Endothelial cell of umbilical vein (primary cell): ENCODE data around the gene MAP2K7. TPM values are rescaled to one million over a fixed set of nuclear protein-coding genes. Genes with fewer than 3 reads are reported as not detected.

ENCODE experiments used
- BruUV-seq: library from RNA; stranded (reverse); fragments of 400-500 nt; replicated peaks from 2 replicates; lab custom pipeline; 2021; lab: Mats Ljungman, UMichigan
- CTCF ChIA-PET: fragments of 300-600, 350-600 bp; sonication (Branson Sonifier 250); formaldehyde crosslinking; loops from one replicate; lab custom pipeline; 2021; ENCODE audit warnings: antibody characterized with exemption, inconsistent platforms; lab: Charles Lee
- POLR2A ChIA-PET: fragments of 300-600, 350-600 bp; sonication (Branson Sonifier 250); formaldehyde crosslinking; loops from one replicate; lab custom pipeline; 2021; ENCODE audit warnings: antibody characterized with exemption, inconsistent platforms; lab: Charles Lee
- DNase-seq: peaks from one replicate; pipeline ENCODE4 v3.0.0-alpha.2; 2011; ENCODE audit warnings: low read depth, low spot score
- FAIRE-seq: peaks from 2 replicates; lab custom pipeline; 2011; peaks lifted over from hg19 to GRCh38; lab: Jason Lieb, UNC
- H2AFZ ChIP-seq: 2 replicates; pipeline ENCODE4 v1.6.0; 2012; ENCODE audit warnings: low read depth, low read length, control low read depth, inconsistent platforms
- H3K27ac ChIP-seq: 2 replicates; pipeline ENCODE4 v1.5.1; 2011; ENCODE audit warnings: low read depth, mild to moderate bottlenecking, control low read depth, low read length, moderate library complexity; ENCODE audit not compliant: insufficient read depth
- H3K27me3 ChIP-seq, 2 experiments: 2 replicates each; pipeline versions ENCODE4 v1.6.0 to v1.6.1; 2011; ENCODE audit warnings: low read length in 2 of 2, mixed read lengths in 1 of 2; ENCODE audit not compliant: control insufficient read depth in 2 of 2, insufficient read depth in 2 of 2
- H3K36me3 ChIP-seq, 2 experiments: 2 replicates in 1 of 2; 3 replicates in 1 of 2; pipeline ENCODE4 v1.5.1; 2011; ENCODE audit warnings: low read length in 2 of 2, mild to moderate bottlenecking in 1 of 2, moderate library complexity in 1 of 2; ENCODE audit not compliant: control insufficient read depth in 2 of 2, insufficient read depth in 2 of 2; ENCODE audit errors: extremely low read depth in 1 of 2
- H3K4me1 ChIP-seq: 3 replicates; pipeline ENCODE4 v1.5.1; 2011; ENCODE audit warnings: mild to moderate bottlenecking, low read length; ENCODE audit not compliant: control insufficient read depth, insufficient read depth; ENCODE audit errors: extremely low read depth
- H3K4me2 ChIP-seq: 2 replicates; pipeline ENCODE4 v1.6.1; 2011; ENCODE audit warnings: low read length, control low read depth, mixed read lengths; ENCODE audit not compliant: insufficient read depth
- H3K4me3 ChIP-seq, 3 experiments: fragments of 200-600 bp in 1 of 3; sonication (generic), shearing (Covaris generic) in 1 of 3; replicated peaks in 1 of 3; 2 replicates each; pipeline ENCODE4 v1.5.1; 2011 to 2016; ENCODE audit warnings: control low read depth in 3 of 3, low read length in 3 of 3, mild to moderate bottlenecking in 2 of 3, inconsistent platforms in 1 of 3, low read depth in 1 of 3, moderate library complexity in 1 of 3; ENCODE audit not compliant: insufficient read depth in 1 of 3
- H3K79me2 ChIP-seq: 2 replicates; pipeline ENCODE4 v1.6.0; 2012; ENCODE audit warnings: low read length, inconsistent platforms; ENCODE audit not compliant: control insufficient read depth, insufficient read depth
- H3K9ac ChIP-seq: replicated peaks from 2 replicates; pipeline ENCODE3; 2011; ENCODE audit warnings: low read length, control low read depth; ENCODE audit not compliant: insufficient read depth; ENCODE audit errors: extremely low read depth
- H3K9me1 ChIP-seq: replicated peaks from 3 replicates; pipeline ENCODE4 v1.6.0; 2011; ENCODE audit warnings: mild to moderate bottlenecking, low read length; ENCODE audit not compliant: control insufficient read depth, insufficient read depth; ENCODE audit errors: extremely low read depth
- H3K9me3 ChIP-seq: replicated peaks from 2 replicates; pipeline ENCODE4 v1.5.1; 2012; ENCODE audit warnings: low read length, inconsistent platforms; ENCODE audit not compliant: control insufficient read depth, insufficient read depth
- H4K20me1 ChIP-seq: replicated peaks from 2 replicates; pipeline ENCODE3; 2011; ENCODE audit warnings: mild to moderate bottlenecking, low read length; ENCODE audit not compliant: control insufficient read depth, insufficient read depth; ENCODE audit errors: extremely low read depth
- EZH2 ChIP-seq: IDR thresholded peaks from 2 replicates; pipeline ENCODE4 v1.6.1; 2012; ENCODE audit warnings: borderline replicate concordance, low read depth, mild to moderate bottlenecking, moderate library complexity, low read length, inconsistent platforms; ENCODE audit not compliant: severe bottlenecking
- FOS ChIP-seq: IDR thresholded peaks from 2 replicates; pipeline ENCODE4 v1.6.1; 2011; ENCODE audit warnings: mild to moderate bottlenecking, low read length, moderate library complexity, borderline replicate concordance; ENCODE audit not compliant: insufficient read depth
- GATA2 ChIP-seq: IDR thresholded peaks from 2 replicates; pipeline ENCODE4 v1.7.0; 2011; ENCODE audit warnings: low read depth, mild to moderate bottlenecking, moderate library complexity, mixed read lengths, low read length; ENCODE audit not compliant: insufficient read length, insufficient read depth
- JUN ChIP-seq: IDR thresholded peaks from 2 replicates; pipeline ENCODE4 v1.6.1; 2011; ENCODE audit warnings: borderline replicate concordance, low read depth; ENCODE audit not compliant: insufficient read length, insufficient read depth
- MAX ChIP-seq: IDR thresholded peaks from 2 replicates; pipeline ENCODE4 v1.6.1; 2011; ENCODE audit not compliant: insufficient read depth, insufficient read length
- MYC ChIP-seq: IDR thresholded peaks from one replicate; pipeline ENCODE4 v1.6.1; 2011; ENCODE audit warnings: mild to moderate bottlenecking, low read depth, low read length
- POLR2A ChIP-seq: IDR thresholded peaks from 2 replicates; pipeline ENCODE4 v1.6.1; 2012; ENCODE audit warnings: low read depth, mild to moderate bottlenecking, control low read depth, low read length
- POLR2AphosphoS5 ChIP-seq: IDR thresholded peaks from 2 replicates; pipeline ENCODE4 v1.6.1; 2012; ENCODE audit warnings: low read depth, mild to moderate bottlenecking, control low read depth, low read length, moderate library complexity; ENCODE audit not compliant: insufficient read depth
- dilution Hi-C: fragments of 300-500 bp; cut with MboI; formaldehyde crosslinking; loops from one replicate; pipeline ENCODE4 v1.15.0; 2019; ENCODE audit warnings: low sequenced_read_pairs; ENCODE audit not compliant: extremely low pct_ligation_motif_present
- intact Hi-C: fragments of 100-400 bp; cut with micrococcal nuclease; formaldehyde crosslinking; loops from one replicate; pipeline ENCODE4 v1.10.0; 2022
- polyA plus RNA-seq, 4 experiments: library from polyadenylated mRNA; depleted of rRNA in 3 of 4; stranded (reverse) in 3 of 4; unstranded in 1 of 4; fragments of >200 nt; gene quantifications; 2 replicates each; pipeline versions ENCODE4 v1.2.1 to v1.2.3, GENCODE V29; 2011 to 2012; ENCODE audit warnings: missing spikeins in 1 of 4
- total RNA-seq: library from RNA; stranded (reverse); gene quantifications from 2 replicates; pipeline ENCODE4 v1.2.3, GENCODE V29; 2021
- TF ChIP-seq, protein P1 (sequence below), 2 donors: IDR thresholded peaks; 1 replicate in 1 of 2; 2 replicates in 1 of 2; pipeline ENCODE4 v1.5.1; 2011; ENCODE audit warnings: low read length in 2 of 2, mild to moderate bottlenecking in 2 of 2, moderate library complexity in 2 of 2, control low read depth in 1 of 2, inconsistent platforms in 1 of 2, low read depth in 1 of 2; ENCODE audit not compliant: insufficient read depth in 1 of 2; ENCODE audit errors: extremely low read depth in 1 of 2

The MAP2K7 gene
- total and polyA plus RNA-seq, 2 donors (not counting 3 experiments of a cell fraction or from before 2014, with no cell fraction given) = 13.8 to 36.0 TPM

DNA sequence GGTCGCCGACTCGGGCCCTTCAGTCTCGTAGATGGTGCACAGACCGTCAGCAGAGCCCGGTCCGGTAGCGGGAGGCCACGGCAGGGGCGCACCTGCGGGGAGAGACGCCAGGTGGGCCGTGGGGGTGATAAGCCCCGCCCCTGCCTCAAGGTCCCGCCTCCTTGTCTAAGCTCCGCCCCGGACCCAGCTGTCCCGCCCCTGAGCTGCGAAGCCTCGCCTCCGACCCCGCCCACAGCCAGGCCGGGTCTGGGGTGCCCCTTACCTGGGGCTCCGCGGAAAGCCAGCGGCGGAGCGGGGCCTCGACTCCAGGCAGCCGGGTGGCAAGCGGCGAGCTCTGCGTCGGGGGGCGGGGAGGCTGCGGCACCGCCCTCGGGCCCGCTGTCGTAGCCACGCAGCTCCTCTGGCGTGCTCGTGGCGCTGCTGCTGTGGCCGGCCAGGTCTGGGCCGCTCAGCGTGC lies 34.2 kb upstream of the MAP2K7 start:
- H4K20me1 ChIP-seq = no peaks in the 10 kb centered on the region
- H3K4me1 ChIP-seq = peaks cover 7% of the 10 kb centered on the region
- H3K4me2 ChIP-seq = peak overlapping the region; percentile 54
- H3K79me2 ChIP-seq = no peaks in the 10 kb centered on the region
- no peaks in the 10 kb centered on the region for H3K36me3 ChIP-seq
- POLR2A ChIA-PET = interaction anchor here (0.6 kb wide), 1 partner anchor 477 kb away, joined by 8 read pairs; no protein-coding TSS in a partner anchor
- no peak overlapping the region for H3K27ac ChIP-seq
- CTCF ChIA-PET = interaction anchor here (0.6 to 2.0 kb wide), 28 partner anchors 8 to 346 kb away, joined by 3 to 27 read pairs (median 6); partner anchors contain the start of genes LRRC8E, MAP2K7, MCOLN1 and SNAPC2
- BruUV-seq = no TSS peak
- peaks cover 19 to 21% of the 10 kb centered on the region in 2 experiments for H3K27me3 ChIP-seq
- H2AFZ ChIP-seq = peak overlapping the region; percentile 87
- intact Hi-C loops (loop anchor here (1.0 kb wide), 1 partner anchor 34 kb away; the partner anchor contains the start of gene MAP2K7), dilution Hi-C loops (no loop called here)
- no peak for TF ChIP-seq POLR2A
- no peak for TF ChIP-seq POLR2AphosphoS5
- TF ChIP-seq, protein P1, sequence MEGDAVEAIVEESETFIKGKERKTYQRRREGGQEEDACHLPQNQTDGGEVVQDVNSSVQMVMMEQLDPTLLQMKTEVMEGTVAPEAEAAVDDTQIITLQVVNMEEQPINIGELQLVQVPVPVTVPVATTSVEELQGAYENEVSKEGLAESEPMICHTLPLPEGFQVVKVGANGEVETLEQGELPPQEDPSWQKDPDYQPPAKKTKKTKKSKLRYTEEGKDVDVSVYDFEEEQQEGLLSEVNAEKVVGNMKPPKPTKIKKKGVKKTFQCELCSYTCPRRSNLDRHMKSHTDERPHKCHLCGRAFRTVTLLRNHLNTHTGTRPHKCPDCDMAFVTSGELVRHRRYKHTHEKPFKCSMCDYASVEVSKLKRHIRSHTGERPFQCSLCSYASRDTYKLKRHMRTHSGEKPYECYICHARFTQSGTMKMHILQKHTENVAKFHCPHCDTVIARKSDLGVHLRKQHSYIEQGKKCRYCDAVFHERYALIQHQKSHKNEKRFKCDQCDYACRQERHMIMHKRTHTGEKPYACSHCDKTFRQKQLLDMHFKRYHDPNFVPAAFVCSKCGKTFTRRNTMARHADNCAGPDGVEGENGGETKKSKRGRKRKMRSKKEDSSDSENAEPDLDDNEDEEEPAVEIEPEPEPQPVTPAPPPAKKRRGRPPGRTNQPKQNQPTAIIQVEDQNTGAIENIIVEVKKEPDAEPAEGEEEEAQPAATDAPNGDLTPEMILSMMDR (IDR thresholded peaks at IDR 0.05; ENCODE audit: extremely low read depth in 1 of 2, insufficient read depth in 1 of 2, low read depth in 1 of 2, low read length in 2 of 2) = no peak
- TF ChIP-seq MAX = no peak
- no peak for TF ChIP-seq EZH2
- no peak for TF ChIP-seq MYC
- no peak for TF ChIP-seq GATA2
- no peak for TF ChIP-seq JUN
- no peak for TF ChIP-seq FOS
- DNase-seq (peak; percentile 50), FAIRE-seq (peak; percentile 62)
- H3K9ac ChIP-seq = no peak overlapping the region
- H3K9me1 ChIP-seq = no peaks in the 10 kb centered on the region
- H3K4me3 ChIP-seq = peak overlapping the region in 2 of 3 experiments; percentile 4 to 14
- no peaks in the 10 kb centered on the region for H3K9me3 ChIP-seq
